A549 (cell line): ENCODE data around the gene SEPTIN7. TPM values are rescaled to one million over a fixed set of nuclear protein-coding genes. Genes with fewer than 3 reads are reported as not detected.

Experiments
- ATAC-seq, 2 experiments: fragments of 200-7000 bp in 1 of 2; fragments of >200 bp in 1 of 2; cut with Nextera tagmentation in 1 of 2; cut with Tn5 transposase in 1 of 2; 3 replicates each; pipeline versions ENCODE4 v1.8.0 to v1.9.1; 2018 to 2020; ENCODE audit warnings: mild to moderate bottlenecking in 1 of 2, moderate library complexity in 1 of 2
- CTCF ChIA-PET: fragments of 300-600 bp; sonication (Branson Sonifier 250); formaldehyde crosslinking; extraction: SDS; loops from one replicate; lab custom pipeline; 2021; ENCODE audit warnings: antibody characterized with exemption, inconsistent platforms; lab: Yijun Ruan, JAX
- POLR2A ChIA-PET: fragments of 350-600 bp; formaldehyde crosslinking; extraction: SDS; loops from one replicate; lab custom pipeline; 2021; ENCODE audit warnings: antibody characterized with exemption, inconsistent platforms; lab: Yijun Ruan, JAX
- DNase-seq, 2 experiments: peaks; one replicate each; pipeline versions ENCODE4 v3.0.0 to v3.0.0-alpha.2; 2011 to 2016; ENCODE audit warnings: low read depth in 1 of 2, low spot score in 1 of 2
- FAIRE-seq: peaks from 2 replicates; lab custom pipeline; 2011; peaks lifted over from hg19 to GRCh38; lab: Jason Lieb, UNC
- H3K27ac ChIP-seq, 2 experiments: fragments of >200 bp; sonication (Bioruptor Twin); formaldehyde crosslinking; 3 replicates each; pipeline ENCODE4 v1.5.1; 2016 to 2017
- H3K4me1 ChIP-seq: fragments of >200 bp; sonication (Bioruptor Twin); formaldehyde crosslinking; 3 replicates; pipeline ENCODE4 v1.6.1; 2016
- H3K4me2 ChIP-seq: fragments of >200 bp; sonication (Bioruptor Twin); formaldehyde crosslinking; 3 replicates; pipeline ENCODE4 v1.6.1; 2016
- H3K4me3 ChIP-seq: fragments of >200 bp; sonication (Bioruptor Twin); formaldehyde crosslinking; 3 replicates; pipeline ENCODE4 v1.5.1; 2016
- H3K9me3 ChIP-seq: fragments of >200 bp; sonication (Bioruptor Twin); formaldehyde crosslinking; 3 replicates; pipeline ENCODE4 v1.6.1; 2016
- CBX2 ChIP-seq: fragments of 200-600 bp; sonication (generic); IDR thresholded peaks from 2 replicates; pipeline ENCODE4 v1.6.1; 2016; ENCODE audit warnings: low read depth, mild to moderate bottlenecking, borderline replicate concordance
- CHD2 ChIP-seq: fragments of 150-350 bp; IDR thresholded peaks from 2 replicates; pipeline ENCODE4 v1.6.1; 2014; ENCODE audit warnings: low read length; ENCODE audit not compliant: partially characterized antibody
- CHD4 ChIP-seq: fragments of 200-600 bp; sonication (generic); IDR thresholded peaks from 2 replicates; pipeline ENCODE4 v1.6.1; 2016; ENCODE audit warnings: antibody characterized with exemption, mild to moderate bottlenecking, borderline replicate concordance
- CTCF ChIP-seq: fragments of >200 bp; sonication (Bioruptor Twin); formaldehyde crosslinking; IDR thresholded peaks from 3 replicates; pipeline ENCODE4 v1.5.1; 2016
- E2F6 ChIP-seq: IDR thresholded peaks from 2 replicates; pipeline ENCODE4 v1.6.1; 2012; ENCODE audit warnings: low read depth, borderline replicate concordance
- FOXS1 ChIP-seq: fragments of 250-450 bp; sonication (Bioruptor Pico); IDR thresholded peaks from 2 replicates; pipeline ENCODE4 v1.5.0; 2020; ENCODE audit warnings: mild to moderate bottlenecking, moderate library complexity
- HEYL ChIP-seq: fragments of 250-450 bp; sonication (Bioruptor Pico); IDR thresholded peaks from 2 replicates; pipeline ENCODE4 v1.8.0; 2021; ENCODE audit warnings: mild to moderate bottlenecking, moderate library complexity
- HMGXB4 ChIP-seq: fragments of 250-450 bp; sonication (Bioruptor Pico); IDR thresholded peaks from 2 replicates; pipeline ENCODE4 v1.5.0; 2021; ENCODE audit warnings: mild to moderate bottlenecking, moderate library complexity, borderline replicate concordance
- HOXB5 ChIP-seq: fragments of 250-450 bp; sonication (Bioruptor Pico); IDR thresholded peaks from 2 replicates; pipeline ENCODE4 v1.5.0; 2020; ENCODE audit warnings: mild to moderate bottlenecking, moderate library complexity
- MAX ChIP-seq: IDR thresholded peaks from 2 replicates; pipeline ENCODE4 v1.6.1; 2012
- NFE2L2 ChIP-seq: fragments of 150-350 bp; conservative IDR thresholded peaks from 2 replicates; pipeline ENCODE4 v1.6.1; 2014; ENCODE audit warnings: low read length
- PBX3 ChIP-seq: IDR thresholded peaks from 2 replicates; pipeline ENCODE4 v1.6.1; 2012
- RAD21 ChIP-seq, 2 experiments: fragments of >200 bp in 1 of 2; sonication (Bioruptor Twin) in 1 of 2; formaldehyde crosslinking in 1 of 2; IDR thresholded peaks in 1 of 2; conservative IDR thresholded peaks in 1 of 2; 2 replicates in 1 of 2; 3 replicates in 1 of 2; pipeline ENCODE4 v1.6.1; 2012 to 2018; ENCODE audit warnings: inconsistent platforms in 1 of 2
- RCOR1 ChIP-seq: fragments of 150-350 bp; IDR thresholded peaks from 2 replicates; pipeline ENCODE4 v1.6.1; 2014; ENCODE audit warnings: antibody characterized with exemption, low read length, low read depth
- RFX5 ChIP-seq: fragments of 450-650 bp; IDR thresholded peaks from 2 replicates; pipeline ENCODE4 v1.7.1; 2014; ENCODE audit warnings: antibody characterized with exemption, mild to moderate bottlenecking, moderate library complexity
- SMC3 ChIP-seq: fragments of >200 bp; sonication (Bioruptor Twin); formaldehyde crosslinking; IDR thresholded peaks from 3 replicates; pipeline ENCODE4 v1.6.1; 2018; ENCODE audit warnings: inconsistent platforms
- TP53 ChIP-seq: fragments of 250-450 bp; sonication (Bioruptor Pico); IDR thresholded peaks from 2 replicates; pipeline ENCODE4 v1.5.0; 2021; ENCODE audit warnings: mild to moderate bottlenecking, moderate library complexity
- USF2 ChIP-seq: fragments of 450-650 bp; IDR thresholded peaks from 2 replicates; pipeline ENCODE4 v1.6.1; 2014; ENCODE audit warnings: antibody characterized with exemption
- ZNF302 ChIP-seq: fragments of 250-450 bp; sonication (Bioruptor Pico); IDR thresholded peaks from 2 replicates; pipeline ENCODE4 v1.9.0; 2021; ENCODE audit warnings: inconsistent platforms, mild to moderate bottlenecking, moderate library complexity
- WGBS: methylation state at CpG from one replicate; pipeline ENCODE4 v1.1.6; 2017; ENCODE audit errors: missing lambda C conversion rate; 5-methylcytosine and 5-hydroxymethylcytosine counted together
- polyA plus RNA-seq, 4 experiments: library from polyadenylated mRNA; depleted of rRNA in 3 of 4; stranded (reverse); fragments of >200 nt; fragmentation: RNase III in 1 of 4; extraction: RNeasy Plus Mini Kit Qiagen cat#74134 plus additional on column Dnase treatment in 1 of 4; gene quantifications; 2 replicates in 3 of 4; 3 replicates in 1 of 4; pipeline ENCODE4 v1.2.3, GENCODE V29; 2011 to 2017

Gene SEPTIN7
- polyA plus RNA-seq, 2 of the 4 experiments (the other 2 are of a cell fraction), result 282 to 385 TPM

GRCh38 chr7:35849158-35849831 is 48.4 kb downstream of the SEPTIN7 start:
- Histone ChIP-seq H3K4me2 (no peak overlapping the region), H3K4me1 (peaks cover 4% of the 10 kb centered on the region; the same call in 1 of the 3 replicates), H3K9me3 (no peaks in the 10 kb centered on the region), H3K4me3 (no peak overlapping the region), H3K27ac (no peak overlapping the region)
- POLR2A ChIA-PET, result interaction anchor here (1.6 kb wide), 1 partner anchor 48 kb away, joined by 5 read pairs; the partner anchor contains the start of gene SEPTIN7
- CTCF ChIA-PET, result interaction anchor here (0.6 to 1.5 kb wide), 2 partner anchors 99 to 140 kb away, joined by 3 read pairs; no protein-coding TSS in a partner anchor
- FAIRE-seq, result no peak
- WGBS, result 90% methylated on average over 7 of the region's 7 CpGs
- TF ChIP-seq CHD2 (no peak), MAX (no peak), NFE2L2 (no peak), CHD4 (no peak), RAD21 (conservative IDR thresholded peaks at IDR 0.05 in 1 of 2, IDR thresholded peaks at IDR 0.05 in 1 of 2) (no peak), RCOR1 (no peak), HEYL (CRISPR knock-in tag) (no peak)
- no peak for DNase-seq
- no peak for ATAC-seq

- no peak for DNase-seq
- Histone ChIP-seq H3K9me3 (no peaks in the 10 kb centered on the region), H3K4me3 (no peak overlapping the region), H3K27ac (no peak overlapping the region), H3K4me2 (no peak overlapping the region), H3K4me1 (peaks cover 4% of the 10 kb centered on the region; the same call in 1 of the 3 replicates)
- ATAC-seq, result no peak
- TF ChIP-seq RFX5, result no peak
- no peak for TF ChIP-seq ZNF302 (CRISPR knock-in tag)
- TF ChIP-seq CTCF, result no peak
- no peak for TF ChIP-seq PBX3
- no peak for TF ChIP-seq TP53
- TF ChIP-seq HMGXB4 (CRISPR knock-in tag), result no peak
- no peak for TF ChIP-seq CHD4
- no peak for TF ChIP-seq E2F6
- TF ChIP-seq HOXB5 (CRISPR knock-in tag), result no peak
- no peak for TF ChIP-seq CBX2
- no peak for TF ChIP-seq SMC3
- TF ChIP-seq FOXS1 (CRISPR knock-in tag), result no peak
- no peak for TF ChIP-seq USF2
- no peak for FAIRE-seq
- CTCF ChIA-PET, result interaction anchor here (1.5 kb wide), 1 partner anchor 140 kb away, joined by 3 read pairs; no protein-coding TSS in a partner anchor
- POLR2A ChIA-PET, result no interaction called here
These were observed 49.1 kb downstream of the SEPTIN7 start for GRCh38 chr7:35849954-35850353.

Other genes with a start within 250 kb of the SEPTIN7 start
- gene HERPUD2, start 105.9 kb upstream of the SEPTIN7 start, polyA plus RNA-seq (2011; rRNA removed), result 34.8 and 47.8 TPM in 2 replicates
- gene HERPUD2, start 105.9 kb upstream of the SEPTIN7 start, polyA plus RNA-seq (2017; fragmentation: RNase III; extraction: RNeasy Plus Mini Kit Qiagen cat#74134 plus additional on column Dnase treatment), result 11.7 to 15.3 TPM (median 13.2 TPM) in 3 replicates